Panc1 (cell line): ENCODE results near the gene MRE11. TPM values are rescaled to one million over a fixed set of nuclear protein-coding genes. Genes with fewer than 3 reads are reported as not detected.

Experiments used
- ATAC-seq: fragments of 200-7000 bp; cut with Tn5 transposase; 2 replicates; pipeline ENCODE4 v1.9.1; 2020; ENCODE audit warnings: mild to moderate bottlenecking, moderate library complexity
- Bru-seq: library from RNA; stranded (reverse); fragments of 400-500 nt; gene quantifications from one replicate; lab custom pipeline; 2021; lab: Mats Ljungman, UMichigan
- BruChase-seq, 2 experiments: library from RNA; stranded (reverse); fragments of 400-500 nt; gene quantifications; one replicate each; lab custom pipeline; 2021; lab: Mats Ljungman, UMichigan
- BruUV-seq: library from RNA; stranded (reverse); fragments of 400-500 nt; replicated peaks from 2 replicates; lab custom pipeline; 2021; lab: Mats Ljungman, UMichigan
- CTCF ChIA-PET: fragments of 300-600 bp; sonication (Branson Sonifier 250); formaldehyde crosslinking; loops from one replicate; lab custom pipeline; 2022; ENCODE audit warnings: antibody characterized with exemption; lab: Charles Lee
- POLR2A ChIA-PET: fragments of 300-600 bp; sonication (Branson Sonifier 250); formaldehyde crosslinking; loops from one replicate; lab custom pipeline; 2022; ENCODE audit warnings: antibody characterized with exemption; lab: Charles Lee
- DNase-seq: peaks from one replicate; pipeline ENCODE4 v3.0.0-alpha.2; 2010; ENCODE audit warnings: low read depth, low spot score
- H3K27ac ChIP-seq: 2 replicates; pipeline ENCODE4 v1.5.1; 2011; ENCODE audit warnings: mild to moderate bottlenecking, low read length, inconsistent platforms
- H3K27me3 ChIP-seq: fragments of 200-500 bp; sonication (Bioruptor generic); 2 replicates; pipeline ENCODE4 v1.6.0; 2014; ENCODE audit warnings: low read length, inconsistent platforms; ENCODE audit not compliant: control insufficient read depth, insufficient read depth
- H3K36me3 ChIP-seq: fragments of 200-500 bp; sonication (Bioruptor generic); 2 replicates; pipeline ENCODE4 v1.5.1; 2014; ENCODE audit warnings: inconsistent platforms, mild to moderate bottlenecking, low read length, moderate library complexity; ENCODE audit not compliant: control insufficient read depth, insufficient read depth
- H3K4me1 ChIP-seq: 2 replicates; pipeline ENCODE4 v1.5.1; 2011; ENCODE audit warnings: inconsistent platforms, mild to moderate bottlenecking, low read length, moderate library complexity; ENCODE audit not compliant: control insufficient read depth, insufficient read depth
- H3K4me3 ChIP-seq, 2 experiments: 2 replicates each; pipeline ENCODE4 v1.5.1; 2011 to 2012; ENCODE audit warnings: low read depth in 2 of 2, low read length in 2 of 2, mild to moderate bottlenecking in 2 of 2, inconsistent platforms in 1 of 2, moderate library complexity in 1 of 2
- H3K9me3 ChIP-seq: fragments of 200-500 bp; sonication (Bioruptor generic); 2 replicates; pipeline ENCODE4 v1.5.1; 2014; ENCODE audit warnings: low read depth, mild to moderate bottlenecking, inconsistent platforms, low read length, moderate library complexity; ENCODE audit not compliant: control insufficient read depth, insufficient read depth
- CTCF ChIP-seq: fragments of 450-650 bp; IDR thresholded peaks from 2 replicates; pipeline ENCODE4 v1.5.1; 2017; ENCODE audit warnings: mild to moderate bottlenecking
- POLR2AphosphoS5 ChIP-seq: IDR thresholded peaks from 2 replicates; pipeline ENCODE4 v1.6.1; 2012; ENCODE audit warnings: mild to moderate bottlenecking, low read depth, low read length, moderate library complexity
- REST ChIP-seq, 2 experiments: IDR thresholded peaks; 2 replicates each; pipeline ENCODE4 v1.6.1; 2011 to 2012; ENCODE audit warnings: low read depth in 2 of 2, control low read depth in 1 of 2, low read length in 1 of 2, mild to moderate bottlenecking in 1 of 2, moderate library complexity in 1 of 2; ENCODE audit not compliant: insufficient read depth in 1 of 2
- SIN3A ChIP-seq: IDR thresholded peaks from 2 replicates; pipeline ENCODE4 v1.6.1; 2012; ENCODE audit warnings: low read depth, mild to moderate bottlenecking, low read length, moderate library complexity, borderline replicate concordance; ENCODE audit not compliant: insufficient read depth
- TCF7L2 ChIP-seq: IDR thresholded peaks from 2 replicates; pipeline ENCODE4 v1.6.1; 2011; ENCODE audit warnings: mild to moderate bottlenecking, low read depth, low read length, inconsistent platforms
- in situ Hi-C: cut with HindIII; loops from 2 replicates; pipeline ENCODE4 v1.10.0; 2016; ENCODE audit warnings: low sequenced_read_pairs, low pct_unique_long_range_greater_than_20kb
- intact Hi-C: fragments of 100-400 bp; cut with micrococcal nuclease; formaldehyde crosslinking; loops from one replicate; pipeline ENCODE4 v1.10.0; 2022; ENCODE audit not compliant: unreplicated experiment
- long read RNA-seq: library from polyadenylated mRNA; unstranded; transcript quantifications from one replicate; pipeline ENCODE4 v2.0.0, GENCODE V29; 2021; ENCODE audit not compliant: unreplicated experiment
- polyA plus RNA-seq: library from polyadenylated mRNA; unstranded; fragments of >200 nt; gene quantifications from one replicate; pipeline ENCODE4 v1.2.1, GENCODE V29; 2012; ENCODE audit warnings: missing spikeins; ENCODE audit not compliant: insufficient read length
- total RNA-seq: library from RNA; stranded (reverse); gene quantifications from one replicate; pipeline ENCODE4 v1.2.1, GENCODE V29; 2021; ENCODE audit not compliant: unreplicated experiment

MRE11 gene
- total RNA-seq (35.0 TPM), Bru-seq, nascent RNA (percentile 88 among the genes with signal in this experiment), BruChase-seq, experiment 1, labeled RNA remaining after a 2-hour chase (percentile 83 among the genes with signal in this experiment), BruChase-seq, experiment 2, labeled RNA remaining after a 6-hour chase (percentile 81 among the genes with signal in this experiment)
- polyA plus RNA-seq, result 12.6 TPM
- long read RNA-seq, full-length matches to known transcripts, result 35 of 116 reads
- long read RNA-seq, partial matches to known transcripts, result 17 of 116 reads
- long read RNA-seq, other reads (novel, unspliced or antisense), result 64 of 116 reads

GRCh38 chr11:94493281-94494125, at the start of gene MRE11, which contains the start of gene ANKRD49:
Gene MRE11, minus strand, starts transcription at chr11:94493844. Its CDS starts 1,043 bp downstream, at chr11:94492801.
Gene ANKRD49, plus strand, starts transcription at chr11:94493984. Its CDS starts 2,710 bp downstream, at chr11:94496694.
- ATAC-seq (peak; percentile 100), DNase-seq (peak; percentile 94)
- POLR2A ChIA-PET, result no interaction called here
- in situ Hi-C loops, result no loop called here
- Histone ChIP-seq H3K9me3 (no peaks in the 10 kb centered on the region), H3K36me3 (peaks cover 21% of the 10 kb centered on the region), H3K27ac (peak within 1 kb of the TSS; percentile 83), H3K4me1 (peaks cover 24% of the 10 kb centered on the region; the same call in 1 of the 2 replicates), H3K4me3 (peak within 1 kb of the TSS; percentile 95 to 99), H3K27me3 (no peaks in the 10 kb centered on the region)
- intact Hi-C loops, result no loop called here
- BruUV-seq, result TSS peak; percentile 82
- CTCF ChIA-PET, result no interaction called here
- TF ChIP-seq SIN3A, result peak; percentile 68
- TF ChIP-seq REST (IDR thresholded peaks at IDR 0.05; ENCODE audit: insufficient read depth in 1 of 2, low read depth in 2 of 2, low read length in 1 of 2), result no peak
- peak; percentile 88 for TF ChIP-seq POLR2AphosphoS5
- TF ChIP-seq CTCF, result no peak
- peak; percentile 72 for TF ChIP-seq TCF7L2

- peaks cover 2% of the 10 kb centered on the region; the same call in 1 of the 2 replicates for H3K27me3 ChIP-seq
- CTCF ChIA-PET, result no interaction called here
- no peak for ATAC-seq
- no peak for TF ChIP-seq CTCF
- TF ChIP-seq TCF7L2, result no peak
- TF ChIP-seq REST (IDR thresholded peaks at IDR 0.05; ENCODE audit: insufficient read depth in 1 of 2, low read depth in 2 of 2, low read length in 1 of 2), result no peak
- no peak for TF ChIP-seq POLR2AphosphoS5
- no peak for TF ChIP-seq SIN3A
- DNase-seq, result no peak
- intact Hi-C loops, result no loop called here
- no peak overlapping the region for H3K4me3 ChIP-seq
- H3K9me3 ChIP-seq, result no peaks in the 10 kb centered on the region
- in situ Hi-C loops, result no loop called here
- BruUV-seq, result no TSS peak
- peaks cover 7% of the 10 kb centered on the region for H3K4me1 ChIP-seq
- no peaks in the 10 kb centered on the region for H3K36me3 ChIP-seq
- no peak overlapping the region for H3K27ac ChIP-seq
- POLR2A ChIA-PET, result interaction anchor here (0.6 kb wide), 1 partner anchor 740 kb away, joined by 7 read pairs; no protein-coding TSS in a partner anchor
These were observed 45.8 kb upstream of the MRE11 start for GRCh38 chr11:94539420-94539819.
